Endothelial cell of umbilical vein (primary cell): ENCODE results near the gene PRKCG.

Experiments
- CTCF ChIP-seq, 2 donors: IDR thresholded peaks; 1 replicate in 1 of 2; 2 replicates in 1 of 2; pipeline ENCODE4 v1.5.1; 2011; ENCODE audit warnings: low read length in 2 of 2, mild to moderate bottlenecking in 2 of 2, moderate library complexity in 2 of 2, control low read depth in 1 of 2, inconsistent platforms in 1 of 2, low read depth in 1 of 2; ENCODE audit not compliant: insufficient read depth in 1 of 2; ENCODE audit errors: extremely low read depth in 1 of 2
- EZH2 ChIP-seq: IDR thresholded peaks from 2 replicates; pipeline ENCODE4 v1.6.1; 2012; ENCODE audit warnings: borderline replicate concordance, low read depth, mild to moderate bottlenecking, moderate library complexity, low read length, inconsistent platforms; ENCODE audit not compliant: severe bottlenecking
- MAX ChIP-seq: IDR thresholded peaks from 2 replicates; pipeline ENCODE4 v1.6.1; 2011; ENCODE audit not compliant: insufficient read depth, insufficient read length
- MYC ChIP-seq: IDR thresholded peaks from one replicate; pipeline ENCODE4 v1.6.1; 2011; ENCODE audit warnings: mild to moderate bottlenecking, low read depth, low read length
- POLR2A ChIP-seq: IDR thresholded peaks from 2 replicates; pipeline ENCODE4 v1.6.1; 2012; ENCODE audit warnings: low read depth, mild to moderate bottlenecking, control low read depth, low read length
- POLR2AphosphoS5 ChIP-seq: IDR thresholded peaks from 2 replicates; pipeline ENCODE4 v1.6.1; 2012; ENCODE audit warnings: low read depth, mild to moderate bottlenecking, control low read depth, low read length, moderate library complexity; ENCODE audit not compliant: insufficient read depth

- TF ChIP-seq POLR2A (no peak), CTCF (IDR thresholded peaks at IDR 0.05; ENCODE audit: extremely low read depth in 1 of 2, insufficient read depth in 1 of 2, low read depth in 1 of 2, low read length in 2 of 2) (peak; percentile 77 to 93), MYC (no peak), MAX (no peak), POLR2AphosphoS5 (no peak), EZH2 (no peak)
Observed at GRCh38 chr19:53906211-53907192, 24.5 kb downstream of the PRKCG start.
